SIG-M5 treated with dmso at 0.1 percent for 504 hours (cell line): ENCODE data around the gene PTTG1.

Experiments
- DNase-seq: peaks from one replicate; lab custom pipeline; 2025; ENCODE audit not compliant: unreplicated experiment; lab: John Stamatoyannopoulos, UW

Gene PTTG1

DNA sequence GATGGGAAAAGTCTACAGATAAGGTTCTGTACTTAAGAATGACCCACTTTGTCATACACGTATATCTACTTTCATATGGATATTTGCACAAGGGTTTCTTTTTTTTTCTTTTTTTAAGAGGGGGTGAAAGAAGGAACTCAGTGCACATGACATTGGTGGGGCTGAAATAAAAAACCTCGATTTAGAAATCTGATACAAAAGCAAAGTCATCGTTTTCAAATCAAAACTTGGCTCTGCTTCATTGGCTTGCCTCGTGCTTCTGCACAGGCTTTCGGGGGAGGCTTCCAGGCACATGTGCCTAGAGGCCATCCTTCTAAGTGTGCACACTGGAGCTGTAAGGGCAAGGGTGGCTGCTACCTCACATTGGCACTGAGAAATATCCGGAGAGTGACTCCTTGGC, 31.1 kb downstream of the PTTG1 start:
- no peak for DNase-seq

DNA sequence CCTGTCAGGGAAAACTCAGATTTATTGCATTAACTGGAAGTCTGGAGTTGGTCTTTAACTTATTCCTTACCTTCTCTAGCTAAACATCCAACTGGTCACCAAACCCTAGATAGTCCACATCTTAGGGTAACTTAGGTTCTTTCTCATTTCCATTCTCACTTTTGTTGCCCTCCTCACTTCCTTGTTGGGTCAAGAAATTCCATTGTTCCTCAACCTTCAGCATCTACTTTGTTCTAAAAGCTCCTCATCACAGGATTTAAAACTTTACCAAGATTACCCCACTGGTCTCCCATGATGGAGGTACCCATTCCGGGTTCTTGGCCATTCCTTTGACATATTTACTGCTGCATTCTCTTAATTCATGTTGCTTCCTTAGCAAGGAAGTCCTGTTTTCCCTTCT, 32.1 kb downstream of the PTTG1 start:
- no peak for DNase-seq

DNA sequence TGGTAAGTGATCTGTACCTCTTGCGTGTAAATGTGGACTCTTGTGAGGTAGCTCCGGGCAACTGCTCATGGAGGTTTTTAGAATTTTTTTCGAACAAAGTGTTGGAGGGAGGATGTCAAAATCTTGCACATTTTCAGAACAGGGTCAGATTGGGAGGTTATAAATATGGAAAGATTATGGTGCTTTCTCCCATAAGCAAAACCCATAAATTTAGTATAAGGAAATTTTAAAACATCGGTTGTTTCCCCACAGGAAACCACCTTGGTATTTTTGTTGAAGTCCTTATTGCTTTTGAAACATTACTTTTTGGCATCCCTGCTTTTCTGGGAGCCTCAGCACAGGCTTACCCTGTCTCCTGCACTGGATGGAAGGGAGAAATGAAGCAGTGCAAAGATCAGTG, 33.9 kb downstream of the PTTG1 start:
- DNase-seq, result no peak

DNA sequence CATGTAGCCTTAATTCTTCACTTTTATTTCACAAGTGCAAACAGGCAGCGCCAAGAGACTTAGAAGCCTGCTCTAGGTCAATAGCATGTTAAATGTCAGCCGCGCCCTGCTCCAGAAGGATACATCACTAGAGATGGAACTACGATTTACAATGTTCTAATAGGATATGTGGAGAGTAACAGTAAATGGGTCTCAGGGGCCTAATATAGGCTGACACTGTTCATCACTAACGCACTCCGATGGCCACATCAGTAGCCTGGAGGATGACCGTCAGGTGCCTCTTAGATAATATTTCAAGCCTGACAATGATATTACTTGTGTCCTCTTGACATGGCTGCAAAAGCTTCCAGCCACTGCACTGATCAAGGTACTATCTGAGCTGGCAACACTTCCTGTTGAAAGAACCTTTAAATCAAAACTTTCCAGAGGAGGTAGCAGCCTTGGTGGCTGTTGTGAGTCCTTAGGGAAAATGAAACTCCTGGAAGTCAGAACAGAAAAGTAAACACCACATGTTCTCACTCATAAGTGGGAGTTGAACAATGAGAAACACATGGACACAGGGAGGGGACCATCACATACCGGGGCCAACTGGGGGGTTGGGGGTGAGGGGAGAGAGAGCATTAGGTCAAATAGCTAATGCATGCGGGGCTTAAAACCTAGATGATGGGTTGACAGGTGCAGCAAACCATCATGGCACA, 35.0 kb downstream of the PTTG1 start:
- DNase-seq, result no peak

DNA sequence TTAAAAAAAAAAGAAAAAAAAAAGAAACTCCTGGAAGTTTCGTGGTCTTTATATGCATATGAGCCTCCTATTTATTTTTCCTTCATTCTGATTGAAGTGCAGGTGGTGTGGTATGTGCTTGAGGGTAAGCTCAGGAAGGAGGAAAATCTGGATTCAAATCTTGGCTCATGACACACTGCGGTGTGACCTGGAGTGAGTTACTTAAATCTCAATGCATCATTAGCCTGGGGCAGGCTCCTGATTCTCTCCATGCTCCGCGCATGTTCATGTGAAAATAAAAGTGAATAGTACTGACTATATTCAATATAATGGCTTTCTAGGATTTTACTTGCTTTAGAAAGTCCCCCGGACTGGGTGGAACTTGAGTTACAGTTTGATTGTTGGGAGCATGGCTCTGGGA, 35.6 kb downstream of the PTTG1 start:
- DNase-seq, result no peak

DNA sequence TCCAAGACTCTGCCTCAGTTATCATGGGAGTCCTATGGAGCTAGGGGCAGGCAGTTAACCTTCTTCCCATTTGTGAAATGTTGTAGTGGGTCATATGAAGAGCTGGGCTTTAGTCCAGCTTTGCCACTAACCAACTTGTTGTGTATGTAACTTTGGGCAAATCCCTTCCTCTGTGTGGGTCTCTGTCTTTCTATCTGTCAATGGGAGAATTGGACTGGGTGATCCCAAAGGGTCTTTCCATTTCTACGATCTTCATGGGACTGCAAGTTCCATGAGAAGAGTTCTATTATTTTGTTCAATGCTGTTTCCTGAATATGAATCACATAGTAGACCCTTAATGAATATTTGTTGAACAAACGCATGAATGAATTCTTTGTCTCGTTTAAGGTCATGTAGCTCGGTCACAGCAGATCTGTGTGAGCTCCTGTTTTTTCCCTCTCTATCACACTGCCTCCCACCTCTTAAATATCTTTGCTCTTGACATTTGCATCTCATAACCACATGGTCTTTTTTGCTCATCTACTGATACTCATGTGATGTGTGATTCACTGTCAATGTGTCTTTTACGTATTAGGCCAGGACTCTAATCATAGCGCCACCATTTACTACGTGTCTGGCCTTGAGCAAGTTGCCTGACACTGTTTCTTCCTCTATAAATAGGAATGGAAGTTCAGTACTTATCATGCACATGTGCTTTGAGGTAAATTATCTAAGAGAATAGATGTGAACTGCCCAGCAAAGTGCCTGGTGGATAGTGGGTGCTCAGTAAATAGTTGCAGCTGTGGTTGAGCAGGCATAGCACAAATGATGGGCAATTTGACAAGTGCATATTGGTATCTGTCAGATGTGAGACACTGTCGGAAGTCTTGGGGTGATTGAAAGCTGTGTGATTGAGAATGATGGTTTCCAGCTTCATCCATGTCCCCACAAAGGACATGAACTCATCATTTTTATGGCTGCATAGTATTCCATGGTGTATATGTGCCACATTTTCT, 37.4 kb downstream of the PTTG1 start:
- no peak for DNase-seq

DNA sequence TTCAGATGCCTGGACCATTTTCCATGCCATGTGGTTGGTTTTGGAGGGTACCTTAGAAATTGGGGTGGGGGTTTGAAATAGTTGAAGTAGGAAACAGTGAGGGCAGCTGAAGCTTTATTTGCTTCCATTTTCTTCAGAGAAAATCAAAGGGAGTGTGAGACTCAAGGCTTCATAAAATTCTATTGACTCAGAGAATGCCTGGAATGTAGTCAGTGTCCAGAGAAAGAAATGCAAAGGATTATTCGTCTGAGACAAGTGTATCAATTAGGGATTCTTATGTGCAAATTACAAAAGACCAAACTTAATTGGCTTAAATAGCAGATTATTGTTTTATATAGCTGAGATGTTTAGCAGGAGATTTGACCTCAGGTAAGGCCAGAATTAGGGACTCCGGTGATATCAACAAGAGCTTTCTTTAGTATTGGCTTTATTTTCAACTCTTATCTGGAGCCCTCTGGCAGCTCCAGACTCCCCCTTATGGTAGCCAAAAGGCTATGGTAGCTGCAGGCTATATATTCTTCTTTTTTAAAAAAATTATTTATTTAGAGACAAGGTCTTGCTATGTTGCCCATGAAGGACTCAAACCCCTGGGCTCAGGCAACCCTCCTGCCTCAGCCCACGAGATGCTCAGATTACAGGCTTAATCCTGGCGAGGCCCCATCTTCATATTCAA, 38.9 kb downstream of the PTTG1 start:
- no peak for DNase-seq

DNA sequence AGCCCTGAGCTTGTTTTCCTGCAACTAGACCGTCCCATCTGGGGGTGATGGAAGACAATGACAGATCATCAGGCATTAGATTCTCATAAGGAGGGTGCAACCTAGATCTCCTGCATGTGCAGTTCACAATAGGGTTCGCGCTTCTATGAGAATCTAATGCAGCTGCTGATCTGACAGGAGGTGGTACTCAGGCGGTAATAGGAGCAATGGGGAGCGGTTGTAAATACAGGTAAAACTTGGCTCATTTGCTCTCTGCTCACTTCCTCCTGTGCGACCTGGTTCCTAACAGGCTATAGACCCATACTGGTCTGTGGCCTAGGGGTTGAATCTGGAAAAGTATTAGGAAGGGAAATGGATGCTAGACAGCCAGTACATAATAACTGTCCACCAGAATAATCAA, 39.7 kb downstream of the PTTG1 start:
- DNase-seq, result no peak

DNA sequence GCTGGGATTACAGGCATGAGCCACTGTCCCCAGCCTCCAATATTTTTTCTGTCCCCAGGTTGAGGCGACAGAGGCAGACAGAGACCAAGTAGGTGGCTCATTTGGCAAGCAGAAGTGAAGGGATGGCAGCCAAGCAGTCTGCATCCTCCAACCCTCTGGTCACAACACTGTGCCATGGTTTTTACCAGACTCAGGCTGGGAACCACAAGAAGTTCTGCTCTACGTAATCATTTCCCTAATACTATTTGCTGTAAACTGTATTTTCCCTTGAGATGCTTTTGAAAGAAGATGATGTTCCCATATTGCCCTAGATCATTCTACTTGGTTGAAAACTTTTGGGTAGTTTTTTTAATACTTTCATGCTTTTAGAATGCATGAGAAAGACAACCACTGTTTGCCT, 40.5 kb downstream of the PTTG1 start:
- DNase-seq, result no peak

DNA sequence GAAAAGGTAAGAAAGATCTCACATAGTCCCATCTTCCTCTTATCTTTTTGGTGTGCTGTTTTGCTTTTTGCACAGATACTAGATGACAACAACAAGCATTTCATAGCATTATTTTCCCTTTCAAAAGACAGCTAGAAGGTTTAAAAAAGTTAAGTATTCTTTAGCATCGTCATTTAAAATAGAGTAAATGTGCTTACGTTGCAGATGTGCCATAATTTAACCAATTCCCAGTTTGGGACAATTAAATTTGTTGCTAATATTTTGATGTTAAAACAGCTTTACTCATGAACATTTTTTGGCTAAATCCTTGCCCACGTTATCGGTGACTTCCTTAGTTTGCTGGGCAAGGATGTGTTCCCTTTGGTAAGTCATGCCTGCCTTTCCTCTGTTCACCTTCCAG, 41.6 kb downstream of the PTTG1 start:
- no peak for DNase-seq

DNA sequence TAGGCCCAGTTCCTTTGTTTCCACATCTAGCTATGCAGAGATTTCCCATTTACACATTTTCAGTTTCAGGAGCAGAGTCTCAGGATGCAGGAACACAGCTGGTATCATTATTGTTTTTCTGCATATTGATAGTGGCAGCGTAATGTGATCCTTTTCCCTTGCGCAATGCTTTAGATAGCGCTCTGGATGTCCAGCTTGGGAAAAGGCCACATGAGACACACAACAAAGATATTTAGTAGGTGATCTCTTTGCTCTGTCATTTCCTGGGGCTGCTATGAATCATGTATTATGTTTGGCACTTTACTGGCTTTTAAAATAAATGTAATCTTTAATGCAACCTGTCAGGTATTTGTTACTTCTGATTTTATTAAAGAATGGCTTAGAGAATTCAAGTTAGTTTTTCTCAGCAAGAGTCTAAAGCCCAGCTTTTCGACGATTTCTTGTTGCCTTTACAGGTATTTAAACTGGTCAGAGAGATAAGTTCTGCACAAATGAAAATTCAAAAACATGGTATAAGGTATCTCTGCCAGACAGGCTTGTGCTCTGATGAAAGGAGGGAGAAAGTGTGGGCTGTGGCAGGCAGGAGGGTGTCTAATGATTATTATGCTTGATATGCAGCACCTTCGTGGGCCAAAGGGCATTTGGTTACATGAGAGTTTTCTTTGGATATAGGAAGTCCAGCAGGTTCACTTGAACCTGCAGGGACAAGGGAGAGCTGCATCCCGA, 42.2 kb downstream of the PTTG1 start:
- DNase-seq, result no peak

DNA sequence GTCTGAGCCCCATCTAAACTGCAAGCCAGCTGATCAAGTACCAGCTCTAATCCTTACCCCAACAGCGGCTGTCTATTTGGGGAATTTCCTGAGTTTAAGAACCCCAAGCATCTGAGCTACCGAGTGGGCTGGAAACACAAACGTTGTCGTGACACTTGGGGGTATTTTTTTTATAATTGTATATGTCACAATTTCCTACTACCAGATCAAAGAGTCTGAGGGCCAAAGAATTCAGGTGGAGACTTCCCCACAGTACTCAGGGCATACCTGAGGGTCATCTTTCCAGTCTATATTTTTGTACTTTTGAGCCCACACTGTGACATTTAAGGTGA, 42.8 kb downstream of the PTTG1 start:
- no peak for DNase-seq

DNA sequence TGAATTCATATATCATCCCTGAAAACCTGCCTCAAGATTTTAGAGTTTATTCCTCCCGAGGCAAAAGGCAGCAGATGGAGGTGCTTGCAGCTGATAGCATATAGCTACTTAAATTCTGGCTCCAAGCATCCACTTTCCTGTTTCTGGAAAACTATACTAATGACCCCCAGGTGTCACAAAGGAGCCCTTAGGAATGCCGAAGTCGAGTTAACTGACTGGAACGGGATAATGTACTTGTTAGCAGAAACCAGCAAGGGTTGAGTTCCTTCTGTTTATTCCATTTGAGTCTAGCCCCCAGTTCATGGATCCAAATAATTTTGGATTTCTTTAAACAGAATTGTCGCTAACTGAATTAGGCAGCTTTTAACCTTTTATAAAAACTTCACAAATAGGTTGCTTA, 44.5 kb downstream of the PTTG1 start:
- DNase-seq, result no peak

DNA sequence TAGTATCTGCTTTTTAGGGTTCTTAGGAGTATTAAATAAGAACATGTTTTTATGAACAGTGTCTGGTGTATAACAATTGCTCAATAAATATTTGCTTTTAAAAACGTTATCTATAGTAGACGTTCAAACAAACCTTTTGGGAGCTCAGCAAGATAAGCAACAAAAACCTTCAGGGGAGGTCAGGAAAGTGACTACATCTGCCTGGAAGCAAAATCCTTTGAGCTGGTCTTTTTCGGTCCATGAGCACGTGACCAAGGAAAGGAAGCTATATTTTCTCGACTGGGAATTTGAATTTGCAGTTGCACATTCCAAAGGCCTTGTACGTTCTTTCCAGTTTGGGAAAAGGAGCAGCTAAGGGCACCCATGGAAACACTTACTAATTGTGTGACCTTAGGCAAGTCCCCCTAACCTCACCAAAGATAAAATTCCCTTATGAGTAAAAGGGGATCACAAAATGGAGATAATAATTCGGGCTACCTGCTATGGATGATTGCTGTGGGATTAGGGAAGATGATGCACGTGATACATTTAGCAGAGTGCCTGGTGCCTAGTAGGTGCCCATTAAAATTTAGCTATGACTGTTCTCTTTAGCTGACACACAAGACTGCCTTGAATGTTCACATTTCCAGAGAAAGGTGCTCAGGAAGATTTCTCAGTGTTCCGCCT, 45.4 kb downstream of the PTTG1 start:
- no peak for DNase-seq

DNA sequence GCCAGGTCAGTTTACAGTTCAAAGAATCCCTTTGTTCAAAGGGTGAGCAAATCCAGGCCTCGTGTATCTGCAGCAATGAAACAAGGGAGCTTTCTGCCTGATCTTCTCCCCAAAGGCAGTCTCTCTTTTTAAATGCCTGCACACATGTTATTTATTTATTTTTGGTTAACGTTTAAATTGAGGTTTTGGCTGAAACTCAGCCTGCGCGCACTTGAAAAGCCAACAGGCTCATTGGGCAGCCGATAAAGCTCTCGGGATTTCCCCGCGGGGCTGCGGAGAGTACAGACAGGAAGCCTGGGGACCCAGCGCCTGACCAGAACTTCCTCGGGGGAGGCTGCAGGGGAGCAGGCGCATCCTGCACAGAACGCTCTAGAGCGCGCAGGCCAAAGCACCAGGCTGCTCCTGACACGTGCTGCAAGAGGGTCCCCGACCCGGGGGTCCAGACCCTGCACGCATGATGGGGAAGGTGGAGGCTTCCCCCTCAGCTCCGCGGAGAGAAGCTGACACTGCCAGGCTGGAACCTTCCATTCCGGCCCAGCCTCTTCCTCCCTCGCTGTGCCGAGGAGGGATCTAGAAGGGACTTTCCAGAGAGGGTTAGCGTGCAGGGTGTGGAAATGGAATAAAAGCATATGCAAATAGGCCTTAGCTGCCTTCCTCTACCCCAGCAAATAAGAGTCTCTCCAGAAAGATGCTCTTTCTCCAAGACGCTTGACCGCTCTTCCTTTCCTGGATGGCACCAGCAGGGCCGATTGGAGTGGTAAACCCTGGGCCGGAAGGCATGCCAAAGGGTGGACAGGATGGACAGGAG, 46.1 kb downstream of the PTTG1 start:
- DNase-seq, result no peak

DNA sequence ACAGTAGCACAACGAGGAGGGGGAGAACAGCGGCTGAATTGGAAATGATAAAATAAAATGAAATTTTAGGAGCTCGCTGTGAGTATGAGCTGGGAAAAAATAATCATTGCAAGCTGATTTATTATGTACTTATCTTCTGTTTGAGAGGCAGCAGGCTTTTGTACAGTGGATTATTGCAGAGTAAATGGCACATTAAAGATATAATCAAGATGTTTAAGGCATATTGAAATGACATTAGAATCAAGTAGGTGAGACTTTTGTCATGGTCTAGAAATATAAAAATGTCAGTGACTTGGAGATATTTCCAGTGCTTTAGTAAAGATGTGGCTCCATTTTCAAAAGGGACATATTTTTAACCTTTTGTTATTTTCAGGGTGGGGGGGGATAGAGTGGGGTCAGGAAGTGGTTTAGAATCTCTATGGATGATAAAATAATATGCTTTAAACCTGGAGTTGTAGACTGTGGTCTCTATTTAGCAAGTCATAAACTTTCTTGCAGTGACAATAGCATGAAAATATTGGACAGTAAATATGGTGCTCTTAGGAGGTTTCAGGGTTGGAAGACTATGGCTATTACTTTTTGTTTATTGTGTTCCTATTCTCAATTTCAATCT, 46.8 kb downstream of the PTTG1 start:
- no peak for DNase-seq

DNA sequence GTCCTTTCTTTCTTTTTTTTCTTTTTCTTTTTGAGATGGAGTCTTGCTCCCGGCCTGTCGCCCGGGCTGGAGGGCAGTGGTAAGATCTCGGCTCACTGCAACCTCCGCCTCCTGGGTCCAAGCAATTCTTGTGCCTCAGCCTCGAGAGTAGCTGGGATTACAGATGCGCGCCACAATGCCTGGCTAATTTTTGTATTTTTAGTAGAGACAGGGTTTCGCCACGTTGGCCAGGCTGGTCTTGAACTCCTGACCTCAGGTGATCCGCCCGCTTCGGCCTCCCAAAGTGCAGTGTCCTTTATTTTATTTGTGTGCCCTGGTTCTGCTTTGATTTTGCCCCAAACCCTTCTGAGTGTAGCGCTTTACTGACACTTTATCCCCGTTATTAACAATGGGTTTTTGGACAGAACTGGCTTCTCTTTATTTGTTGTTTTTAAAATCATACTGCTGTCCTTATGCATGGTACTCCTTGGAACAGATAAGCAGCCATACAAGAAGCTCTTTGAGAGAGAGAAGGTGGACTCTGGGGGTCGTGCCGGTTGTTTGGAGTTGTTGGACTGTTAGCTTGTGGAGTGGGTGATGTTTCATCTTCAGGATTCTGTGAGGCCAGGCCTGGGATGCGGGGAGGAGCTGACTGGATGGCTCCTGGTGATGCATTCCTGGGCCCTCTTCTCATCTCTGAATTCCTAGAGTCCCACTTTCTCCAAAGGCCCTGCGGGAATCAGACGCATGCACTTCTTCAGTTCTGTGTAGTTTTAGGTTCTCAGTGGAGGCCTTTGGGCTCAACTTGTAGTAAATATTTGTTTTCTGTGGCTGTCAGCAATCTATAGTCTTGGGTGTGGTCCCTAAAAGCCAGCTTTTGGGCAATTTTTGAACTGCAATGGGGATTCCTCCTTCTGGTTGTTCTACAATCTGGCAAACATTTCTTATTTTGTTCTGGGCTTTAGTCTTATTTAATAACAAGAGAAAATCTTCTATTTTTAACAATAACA, 47.8 kb downstream of the PTTG1 start:
- no peak for DNase-seq
